ENCODE data around the gene RAB18. TPM values are rescaled to one million over a fixed set of nuclear protein-coding genes. Genes with fewer than 3 reads are reported as not detected.

The RAB18 gene
- total and polyA plus RNA-seq, 10 of the 15 experiments (the other 5 are each of a cell fraction or from before 2014, with no cell fraction given) = 13.4 to 98.8 (median 42.1) TPM

- FAIRE-seq = no peak
- ATAC-seq = no peak
- intact Hi-C loops (cut with micrococcal nuclease; ENCODE audit: unreplicated experiment) = no loop called here
- Histone ChIP-seq H4K20me1 (ENCODE audit: control insufficient read depth, insufficient read depth) (no peaks in the 10 kb centered on the region), H3K9me3 (replicated peaks; ENCODE audit: control insufficient read depth, insufficient read depth, low read length) (no peaks in the 10 kb centered on the region; the same call in 2 of the 3 replicates), H3K9ac (ENCODE audit: control insufficient read depth, insufficient read depth, low read length) (no peak overlapping the region), H3K27ac (ENCODE audit: control insufficient read depth, insufficient read depth) (no peak overlapping the region), H3K36me3 (ENCODE audit: control insufficient read depth in 2 of 2, insufficient read depth in 2 of 2, low read length in 1 of 2) (peaks cover 0 to 5% of the 10 kb centered on the region in 2 experiments; a peak in 2 of 4 replicates), H3K4me1 (ENCODE audit: control insufficient read depth, insufficient read depth, low read length) (no peaks in the 10 kb centered on the region), H3K4me3 (no peak overlapping the region), H3K4me2 (ENCODE audit: control insufficient read depth, insufficient read depth) (no peak overlapping the region), H2AFZ (ENCODE audit: control insufficient read depth, low read depth, low read length) (no peak overlapping the region), H3K79me2 (ENCODE audit: control insufficient read depth, insufficient read depth, low read length) (peaks cover 7% of the 10 kb centered on the region), H3K27me3 (replicated peaks in 1 of 2; ENCODE audit: control insufficient read depth in 2 of 2, insufficient read depth in 2 of 2, low read length in 1 of 2) (no peaks in the 10 kb centered on the region)
- in situ Hi-C loops (cut with MboI) = no loop called here
- RAD21 ChIA-PET (ENCODE audit: unreplicated experiment) = interaction anchor here (0.7 to 1.6 kb wide), 2 partner anchors 22 to 25 kb away, joined by 3 to 5 read pairs; partner anchors contain the start of gene RAB18
- SMC1A ChIA-PET (ENCODE audit: uncharacterized antibody, unreplicated experiment) = interaction anchor here (0.8 to 1.2 kb wide), 5 partner anchors 12 to 184 kb away, joined by 3 to 8 read pairs (median 3); no protein-coding TSS in a partner anchor
- TF ChIP-seq REST (IDR thresholded peaks at IDR 0.05; ENCODE audit: low read depth, low read length) (no peak), HDAC2 (IDR thresholded peaks at IDR 0.05) (no peak), HDGF (IDR thresholded peaks at IDR 0.05) (no peak), RELB (IDR thresholded peaks at IDR 0.05; ENCODE audit: low read depth) (no peak), RAD51 (IDR thresholded peaks at IDR 0.05) (no peak), POLR2A (IDR thresholded peaks at IDR 0.05; ENCODE audit: low read depth, low read length) (no peak), CBX3 (IDR thresholded peaks at IDR 0.05; ENCODE audit: borderline replicate concordance, low read depth) (no peak)
- CTCF ChIA-PET = interaction anchor here (1.4 kb wide), 1 partner anchor 25 kb away, joined by 4 read pairs; the partner anchor contains the start of gene RAB18
- POLR2A ChIA-PET = interaction anchor here (0.6 kb wide), 1 partner anchor 537 kb away, joined by 4 read pairs; no protein-coding TSS in a partner anchor
- no TSS peak for BruUV-seq (replicated peaks)
- 100% methylated on average over 3 of the region's 3 CpGs for WGBS (ENCODE audit: insufficient coverage, insufficient replicate concordance, low lambda C conversion rate, missing lambda C conversion rate)
- DNase-seq (ENCODE audit: low read depth, low spot score) = no peak
Measured at GRCh38 chr10:27529010-27529783, 25.1 kb downstream of the RAB18 start.

Measured in GM12878 (cell line).